WTC11 (cell line): ENCODE data around the gene GLYATL3. TPM values are rescaled to one million over a fixed set of nuclear protein-coding genes. Genes with fewer than 3 reads are reported as not detected.

Experiments
- ATAC-seq: fragments of 200-7000 bp; cut with Tn5 transposase; 2 replicates; pipeline ENCODE4 v1.10.0; 2021; ENCODE audit warnings: mild to moderate bottlenecking, moderate library complexity
- CTCF ChIA-PET: fragments of 300-600 bp; sonication (Branson Sonifier 250); formaldehyde crosslinking; loops from one replicate; lab custom pipeline; 2021; ENCODE audit warnings: antibody characterized with exemption; lab: Charles Lee
- POLR2A ChIA-PET: fragments of 350-600 bp; sonication (Branson Sonifier 250); formaldehyde crosslinking; loops from one replicate; lab custom pipeline; 2021; ENCODE audit warnings: antibody characterized with exemption; lab: Charles Lee
- DNase-seq: peaks from one replicate; pipeline ENCODE4 v3.0.0; 2021; ENCODE audit warnings: low spot score
- H3K27ac Mint-ChIP-seq: 2 replicates; pipeline ENCODE4 v1.8.0; 2021; ENCODE audit warnings: mixed read lengths
- H3K27me3 Mint-ChIP-seq: 2 replicates; pipeline ENCODE4 v1.8.0; 2021; ENCODE audit warnings: low read depth, mild to moderate bottlenecking, moderate library complexity, mixed read lengths
- H3K36me3 Mint-ChIP-seq: 2 replicates; pipeline ENCODE4 v1.8.0; 2021; ENCODE audit warnings: mixed read lengths
- H3K4me1 Mint-ChIP-seq: 2 replicates; pipeline ENCODE4 v1.8.0; 2022; ENCODE audit warnings: mixed read lengths
- H3K4me3 Mint-ChIP-seq: 2 replicates; pipeline ENCODE4 v1.8.0; 2021; ENCODE audit warnings: mild to moderate bottlenecking, moderate library complexity, mixed read lengths
- H3K9me3 Mint-ChIP-seq: 2 replicates; pipeline ENCODE4 v1.8.0; 2021; ENCODE audit warnings: mixed read lengths
- ELF4 ChIP-seq: sonication (generic); formaldehyde crosslinking; IDR thresholded peaks from 2 replicates; pipeline ENCODE4 v1.8.1; 2022; ENCODE audit warnings: low read depth, mild to moderate bottlenecking, moderate library complexity, missing genetic modification reagents
- GRHL2 ChIP-seq: fragments of 250-450 bp; sonication (Bioruptor Pico); IDR thresholded peaks from 2 replicates; pipeline ENCODE4 v1.8.0; 2022; ENCODE audit warnings: mild to moderate bottlenecking, moderate library complexity; ENCODE audit not compliant: insufficient replicate concordance, severe bottlenecking
- GTF2I ChIP-seq: fragments of 250-450 bp; sonication (Bioruptor Pico); conservative IDR thresholded peaks from 2 replicates; pipeline ENCODE4 v1.4.0; 2021; ENCODE audit warnings: mild to moderate bottlenecking
- NR1H2 ChIP-seq: sonication (generic); formaldehyde crosslinking; IDR thresholded peaks from 2 replicates; pipeline ENCODE4 v1.9.0; 2021; ENCODE audit warnings: mild to moderate bottlenecking, moderate library complexity, missing genetic modification reagents
- RELA ChIP-seq: sonication (generic); formaldehyde crosslinking; IDR thresholded peaks from 2 replicates; pipeline ENCODE4 v1.8.1; 2022; ENCODE audit warnings: missing genetic modification reagents, mild to moderate bottlenecking, borderline replicate concordance
- SMAD3 ChIP-seq: sonication (generic); formaldehyde crosslinking; IDR thresholded peaks from 2 replicates; pipeline ENCODE4 v1.8.0; 2022; ENCODE audit warnings: missing genetic modification reagents, mild to moderate bottlenecking, borderline replicate concordance
- ZNF219 ChIP-seq: sonication (generic); formaldehyde crosslinking; IDR thresholded peaks from 2 replicates; pipeline ENCODE4 v1.8.0; 2023; ENCODE audit warnings: missing genetic modification reagents, mild to moderate bottlenecking, borderline replicate concordance
- ZNF263 ChIP-seq: sonication (generic); formaldehyde crosslinking; IDR thresholded peaks from 2 replicates; pipeline ENCODE4 v1.8.1; 2022; ENCODE audit warnings: low read depth, mild to moderate bottlenecking, moderate library complexity, missing genetic modification reagents
- ZNF423 ChIP-seq: fragments of 250-450 bp; sonication (Bioruptor Pico); IDR thresholded peaks from 2 replicates; pipeline ENCODE4 v2.1.2; 2022; ENCODE audit warnings: mild to moderate bottlenecking, moderate library complexity
- total RNA-seq: library from RNA; stranded (reverse); gene quantifications from 3 replicates; pipeline ENCODE4 v1.2.3, GENCODE V29; 2021
- TF ChIP-seq, protein P1 (sequence below): sonication (generic); formaldehyde crosslinking; IDR thresholded peaks from 2 replicates; pipeline ENCODE4 v1.8.0; 2022; ENCODE audit warnings: mild to moderate bottlenecking, missing genetic modification reagents
- TF ChIP-seq, protein P2 (sequence below): fragments of 250-450 bp; sonication (Bioruptor Pico); IDR thresholded peaks from 2 replicates; pipeline ENCODE4 v1.8.0; 2021; ENCODE audit warnings: mild to moderate bottlenecking
- TF ChIP-seq, protein P3 (sequence below): sonication (generic); formaldehyde crosslinking; IDR thresholded peaks from 2 replicates; pipeline ENCODE4 v1.8.1; 2023; ENCODE audit warnings: mild to moderate bottlenecking, missing genetic modification reagents, moderate library complexity
- TF ChIP-seq, protein P4 (sequence below): sonication (generic); formaldehyde crosslinking; IDR thresholded peaks from 2 replicates; pipeline ENCODE4 v1.8.0; 2022; ENCODE audit warnings: mild to moderate bottlenecking, missing genetic modification reagents
- TF ChIP-seq, protein P5 (sequence below): sonication (generic); formaldehyde crosslinking; IDR thresholded peaks from 2 replicates; pipeline ENCODE4 v1.8.1; 2023; ENCODE audit warnings: mild to moderate bottlenecking, moderate library complexity, missing genetic modification reagents
- TF ChIP-seq, protein P6 (sequence below): fragments of 250-450 bp; sonication (Bioruptor Pico); IDR thresholded peaks from 2 replicates; pipeline ENCODE4 v1.9.0; 2021; ENCODE audit warnings: mild to moderate bottlenecking
- TF ChIP-seq, protein P7 (sequence below): sonication (generic); formaldehyde crosslinking; IDR thresholded peaks from 2 replicates; pipeline ENCODE4 v1.8.1; 2022; ENCODE audit warnings: mild to moderate bottlenecking, missing genetic modification reagents, moderate library complexity, borderline replicate concordance
- TF ChIP-seq, protein P8 (sequence below): sonication (generic); formaldehyde crosslinking; IDR thresholded peaks from 2 replicates; pipeline ENCODE4 v1.8.1; 2023; ENCODE audit warnings: mild to moderate bottlenecking, missing genetic modification reagents, borderline replicate concordance
- TF ChIP-seq, protein P9 (sequence below): sonication (generic); formaldehyde crosslinking; IDR thresholded peaks from 2 replicates; pipeline ENCODE4 v1.8.1; 2023; ENCODE audit warnings: mild to moderate bottlenecking, missing genetic modification reagents

Gene GLYATL3
- total RNA-seq, 1 experiment from 2014 or later, result not detected

DNA sequence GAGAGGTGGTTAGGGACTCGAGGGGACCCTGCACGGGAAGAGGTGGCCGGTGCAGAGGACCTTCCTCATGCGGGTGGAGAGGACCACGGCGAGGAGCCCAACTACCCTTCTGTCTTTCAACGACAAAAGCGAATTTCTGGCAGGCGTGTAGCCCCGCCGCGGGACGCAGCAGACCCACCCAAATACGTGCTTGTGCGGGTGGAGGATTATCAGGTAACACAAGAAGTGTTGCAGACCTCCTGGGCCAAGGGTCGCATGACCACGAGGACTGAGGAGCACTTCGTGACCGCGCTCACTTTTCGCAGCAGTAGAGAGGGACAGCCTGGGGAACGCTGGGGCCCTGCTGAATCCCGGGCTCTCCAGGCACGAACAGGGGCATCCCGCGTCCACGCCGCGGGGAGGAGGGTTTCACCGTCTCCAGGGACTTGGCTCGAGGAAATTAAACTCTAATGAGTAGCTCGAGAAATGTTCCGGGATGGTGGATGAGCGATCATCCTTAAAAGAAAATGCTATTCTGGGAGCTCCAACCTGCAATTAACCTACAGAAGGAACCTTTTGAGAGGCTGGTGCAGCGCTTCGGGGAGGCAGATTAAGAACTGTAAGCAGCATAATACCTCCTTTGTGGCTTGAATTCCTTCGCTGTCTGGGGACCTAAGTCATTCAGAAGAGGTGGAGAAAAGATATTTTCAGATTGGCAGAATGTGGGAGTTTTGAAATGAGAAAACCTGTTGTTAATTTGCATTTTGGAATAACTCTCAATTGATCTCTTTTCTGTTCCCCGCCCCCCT, 51.5 kb downstream of the GLYATL3 start (continued):
- TF ChIP-seq ELF4 (no peak), GTF2I (CRISPR knock-in tag) (no peak), NR1H2 (CRISPR knock-in tag) (no peak), GRHL2 (CRISPR knock-in tag) (no peak), SMAD3 (CRISPR knock-in tag) (no peak), ZNF263 (CRISPR knock-in tag) (peak; percentile 63; the same call in 1 of the 2 replicates), ZNF423 (CRISPR knock-in tag) (no peak), RELA (no peak)
- TF ChIP-seq, protein P1, sequence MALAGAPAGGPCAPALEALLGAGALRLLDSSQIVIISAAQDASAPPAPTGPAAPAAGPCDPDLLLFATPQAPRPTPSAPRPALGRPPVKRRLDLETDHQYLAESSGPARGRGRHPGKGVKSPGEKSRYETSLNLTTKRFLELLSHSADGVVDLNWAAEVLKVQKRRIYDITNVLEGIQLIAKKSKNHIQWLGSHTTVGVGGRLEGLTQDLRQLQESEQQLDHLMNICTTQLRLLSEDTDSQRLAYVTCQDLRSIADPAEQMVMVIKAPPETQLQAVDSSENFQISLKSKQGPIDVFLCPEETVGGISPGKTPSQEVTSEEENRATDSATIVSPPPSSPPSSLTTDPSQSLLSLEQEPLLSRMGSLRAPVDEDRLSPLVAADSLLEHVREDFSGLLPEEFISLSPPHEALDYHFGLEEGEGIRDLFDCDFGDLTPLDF (CRISPR knock-in tag), result no peak
- TF ChIP-seq, protein P2, sequence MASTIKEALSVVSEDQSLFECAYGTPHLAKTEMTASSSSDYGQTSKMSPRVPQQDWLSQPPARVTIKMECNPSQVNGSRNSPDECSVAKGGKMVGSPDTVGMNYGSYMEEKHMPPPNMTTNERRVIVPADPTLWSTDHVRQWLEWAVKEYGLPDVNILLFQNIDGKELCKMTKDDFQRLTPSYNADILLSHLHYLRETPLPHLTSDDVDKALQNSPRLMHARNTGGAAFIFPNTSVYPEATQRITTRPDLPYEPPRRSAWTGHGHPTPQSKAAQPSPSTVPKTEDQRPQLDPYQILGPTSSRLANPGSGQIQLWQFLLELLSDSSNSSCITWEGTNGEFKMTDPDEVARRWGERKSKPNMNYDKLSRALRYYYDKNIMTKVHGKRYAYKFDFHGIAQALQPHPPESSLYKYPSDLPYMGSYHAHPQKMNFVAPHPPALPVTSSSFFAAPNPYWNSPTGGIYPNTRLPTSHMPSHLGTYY (CRISPR knock-in tag), result no peak
- TF ChIP-seq, protein P3, sequence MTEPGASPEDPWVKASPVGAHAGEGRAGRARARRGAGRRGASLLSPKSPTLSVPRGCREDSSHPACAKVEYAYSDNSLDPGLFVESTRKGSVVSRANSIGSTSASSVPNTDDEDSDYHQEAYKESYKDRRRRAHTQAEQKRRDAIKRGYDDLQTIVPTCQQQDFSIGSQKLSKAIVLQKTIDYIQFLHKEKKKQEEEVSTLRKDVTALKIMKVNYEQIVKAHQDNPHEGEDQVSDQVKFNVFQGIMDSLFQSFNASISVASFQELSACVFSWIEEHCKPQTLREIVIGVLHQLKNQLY (CRISPR knock-in tag), result no peak
- TF ChIP-seq, protein P4, sequence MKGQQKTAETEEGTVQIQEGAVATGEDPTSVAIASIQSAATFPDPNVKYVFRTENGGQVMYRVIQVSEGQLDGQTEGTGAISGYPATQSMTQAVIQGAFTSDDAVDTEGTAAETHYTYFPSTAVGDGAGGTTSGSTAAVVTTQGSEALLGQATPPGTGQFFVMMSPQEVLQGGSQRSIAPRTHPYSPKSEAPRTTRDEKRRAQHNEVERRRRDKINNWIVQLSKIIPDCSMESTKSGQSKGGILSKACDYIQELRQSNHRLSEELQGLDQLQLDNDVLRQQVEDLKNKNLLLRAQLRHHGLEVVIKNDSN (CRISPR knock-in tag), result 0 out of 2 replicates have a peak, but pooled peaks have one; percentile 1
- TF ChIP-seq, protein P5, sequence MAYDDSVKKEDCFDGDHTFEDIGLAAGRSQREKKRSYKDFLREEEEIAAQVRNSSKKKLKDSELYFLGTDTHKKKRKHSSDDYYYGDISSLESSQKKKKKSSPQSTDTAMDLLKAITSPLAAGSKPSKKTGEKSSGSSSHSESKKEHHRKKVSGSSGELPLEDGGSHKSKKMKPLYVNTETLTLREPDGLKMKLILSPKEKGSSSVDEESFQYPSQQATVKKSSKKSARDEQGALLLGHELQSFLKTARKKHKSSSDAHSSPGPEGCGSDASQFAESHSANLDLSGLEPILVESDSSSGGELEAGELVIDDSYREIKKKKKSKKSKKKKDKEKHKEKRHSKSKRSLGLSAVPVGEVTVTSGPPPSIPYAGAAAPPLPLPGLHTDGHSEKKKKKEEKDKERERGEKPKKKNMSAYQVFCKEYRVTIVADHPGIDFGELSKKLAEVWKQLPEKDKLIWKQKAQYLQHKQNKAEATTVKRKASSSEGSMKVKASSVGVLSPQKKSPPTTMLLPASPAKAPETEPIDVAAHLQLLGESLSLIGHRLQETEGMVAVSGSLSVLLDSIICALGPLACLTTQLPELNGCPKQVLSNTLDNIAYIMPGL, result peak; percentile 18; the same call in 1 of the 2 replicates
- TF ChIP-seq, protein P6, sequence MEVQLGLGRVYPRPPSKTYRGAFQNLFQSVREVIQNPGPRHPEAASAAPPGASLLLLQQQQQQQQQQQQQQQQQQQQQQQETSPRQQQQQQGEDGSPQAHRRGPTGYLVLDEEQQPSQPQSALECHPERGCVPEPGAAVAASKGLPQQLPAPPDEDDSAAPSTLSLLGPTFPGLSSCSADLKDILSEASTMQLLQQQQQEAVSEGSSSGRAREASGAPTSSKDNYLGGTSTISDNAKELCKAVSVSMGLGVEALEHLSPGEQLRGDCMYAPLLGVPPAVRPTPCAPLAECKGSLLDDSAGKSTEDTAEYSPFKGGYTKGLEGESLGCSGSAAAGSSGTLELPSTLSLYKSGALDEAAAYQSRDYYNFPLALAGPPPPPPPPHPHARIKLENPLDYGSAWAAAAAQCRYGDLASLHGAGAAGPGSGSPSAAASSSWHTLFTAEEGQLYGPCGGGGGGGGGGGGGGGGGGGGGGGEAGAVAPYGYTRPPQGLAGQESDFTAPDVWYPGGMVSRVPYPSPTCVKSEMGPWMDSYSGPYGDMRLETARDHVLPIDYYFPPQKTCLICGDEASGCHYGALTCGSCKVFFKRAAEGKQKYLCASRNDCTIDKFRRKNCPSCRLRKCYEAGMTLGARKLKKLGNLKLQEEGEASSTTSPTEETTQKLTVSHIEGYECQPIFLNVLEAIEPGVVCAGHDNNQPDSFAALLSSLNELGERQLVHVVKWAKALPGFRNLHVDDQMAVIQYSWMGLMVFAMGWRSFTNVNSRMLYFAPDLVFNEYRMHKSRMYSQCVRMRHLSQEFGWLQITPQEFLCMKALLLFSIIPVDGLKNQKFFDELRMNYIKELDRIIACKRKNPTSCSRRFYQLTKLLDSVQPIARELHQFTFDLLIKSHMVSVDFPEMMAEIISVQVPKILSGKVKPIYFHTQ (CRISPR knock-in tag), result no peak
- TF ChIP-seq, protein P7, sequence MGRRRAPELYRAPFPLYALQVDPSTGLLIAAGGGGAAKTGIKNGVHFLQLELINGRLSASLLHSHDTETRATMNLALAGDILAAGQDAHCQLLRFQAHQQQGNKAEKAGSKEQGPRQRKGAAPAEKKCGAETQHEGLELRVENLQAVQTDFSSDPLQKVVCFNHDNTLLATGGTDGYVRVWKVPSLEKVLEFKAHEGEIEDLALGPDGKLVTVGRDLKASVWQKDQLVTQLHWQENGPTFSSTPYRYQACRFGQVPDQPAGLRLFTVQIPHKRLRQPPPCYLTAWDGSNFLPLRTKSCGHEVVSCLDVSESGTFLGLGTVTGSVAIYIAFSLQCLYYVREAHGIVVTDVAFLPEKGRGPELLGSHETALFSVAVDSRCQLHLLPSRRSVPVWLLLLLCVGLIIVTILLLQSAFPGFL, result no peak

DNA sequence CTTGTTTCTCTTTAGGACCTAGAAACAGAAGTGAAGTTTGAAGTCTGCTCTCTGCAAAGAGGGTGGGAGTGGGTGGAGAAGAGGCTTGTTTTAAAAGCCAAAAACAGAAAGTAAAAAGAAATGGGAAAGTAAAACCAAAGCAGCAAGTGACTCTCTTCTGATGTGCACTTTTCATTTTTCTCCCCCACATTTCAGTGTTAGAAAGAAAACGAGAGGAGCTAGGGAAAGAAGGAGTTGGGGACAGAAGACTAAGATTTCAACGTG, 52.1 kb downstream of the GLYATL3 start:
- peak overlapping the region; percentile 76 for H3K4me3 Mint-ChIP-seq
- ATAC-seq (no peak), DNase-seq (no peak)
- CTCF ChIA-PET, result interaction anchor here (1.8 to 5.0 kb wide), 3 partner anchors 12 to 55 kb away, joined by 8 to 45 read pairs (median 17); no protein-coding TSS in a partner anchor
- H3K27me3 Mint-ChIP-seq, result peaks cover 79% of the 10 kb centered on the region
- peaks cover 59% of the 10 kb centered on the region for H3K4me1 Mint-ChIP-seq
- peaks cover 27% of the 10 kb centered on the region for H3K36me3 Mint-ChIP-seq
- no peaks in the 10 kb centered on the region for H3K9me3 Mint-ChIP-seq
- POLR2A ChIA-PET, result interaction anchor here (1.2 kb wide), 1 partner anchor 14 kb away, joined by 3 read pairs; no protein-coding TSS in a partner anchor
- peak overlapping the region; percentile 75 for H3K27ac Mint-ChIP-seq
- TF ChIP-seq, protein P8, sequence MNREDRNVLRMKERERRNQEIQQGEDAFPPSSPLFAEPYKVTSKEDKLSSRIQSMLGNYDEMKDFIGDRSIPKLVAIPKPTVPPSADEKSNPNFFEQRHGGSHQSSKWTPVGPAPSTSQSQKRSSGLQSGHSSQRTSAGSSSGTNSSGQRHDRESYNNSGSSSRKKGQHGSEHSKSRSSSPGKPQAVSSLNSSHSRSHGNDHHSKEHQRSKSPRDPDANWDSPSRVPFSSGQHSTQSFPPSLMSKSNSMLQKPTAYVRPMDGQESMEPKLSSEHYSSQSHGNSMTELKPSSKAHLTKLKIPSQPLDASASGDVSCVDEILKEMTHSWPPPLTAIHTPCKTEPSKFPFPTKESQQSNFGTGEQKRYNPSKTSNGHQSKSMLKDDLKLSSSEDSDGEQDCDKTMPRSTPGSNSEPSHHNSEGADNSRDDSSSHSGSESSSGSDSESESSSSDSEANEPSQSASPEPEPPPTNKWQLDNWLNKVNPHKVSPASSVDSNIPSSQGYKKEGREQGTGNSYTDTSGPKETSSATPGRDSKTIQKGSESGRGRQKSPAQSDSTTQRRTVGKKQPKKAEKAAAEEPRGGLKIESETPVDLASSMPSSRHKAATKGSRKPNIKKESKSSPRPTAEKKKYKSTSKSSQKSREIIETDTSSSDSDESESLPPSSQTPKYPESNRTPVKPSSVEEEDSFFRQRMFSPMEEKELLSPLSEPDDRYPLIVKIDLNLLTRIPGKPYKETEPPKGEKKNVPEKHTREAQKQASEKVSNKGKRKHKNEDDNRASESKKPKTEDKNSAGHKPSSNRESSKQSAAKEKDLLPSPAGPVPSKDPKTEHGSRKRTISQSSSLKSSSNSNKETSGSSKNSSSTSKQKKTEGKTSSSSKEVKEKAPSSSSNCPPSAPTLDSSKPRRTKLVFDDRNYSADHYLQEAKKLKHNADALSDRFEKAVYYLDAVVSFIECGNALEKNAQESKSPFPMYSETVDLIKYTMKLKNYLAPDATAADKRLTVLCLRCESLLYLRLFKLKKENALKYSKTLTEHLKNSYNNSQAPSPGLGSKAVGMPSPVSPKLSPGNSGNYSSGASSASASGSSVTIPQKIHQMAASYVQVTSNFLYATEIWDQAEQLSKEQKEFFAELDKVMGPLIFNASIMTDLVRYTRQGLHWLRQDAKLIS (CRISPR knock-in tag), result no peak
- no peak for TF ChIP-seq ZNF219 (CRISPR knock-in tag)
- TF ChIP-seq, protein P9, sequence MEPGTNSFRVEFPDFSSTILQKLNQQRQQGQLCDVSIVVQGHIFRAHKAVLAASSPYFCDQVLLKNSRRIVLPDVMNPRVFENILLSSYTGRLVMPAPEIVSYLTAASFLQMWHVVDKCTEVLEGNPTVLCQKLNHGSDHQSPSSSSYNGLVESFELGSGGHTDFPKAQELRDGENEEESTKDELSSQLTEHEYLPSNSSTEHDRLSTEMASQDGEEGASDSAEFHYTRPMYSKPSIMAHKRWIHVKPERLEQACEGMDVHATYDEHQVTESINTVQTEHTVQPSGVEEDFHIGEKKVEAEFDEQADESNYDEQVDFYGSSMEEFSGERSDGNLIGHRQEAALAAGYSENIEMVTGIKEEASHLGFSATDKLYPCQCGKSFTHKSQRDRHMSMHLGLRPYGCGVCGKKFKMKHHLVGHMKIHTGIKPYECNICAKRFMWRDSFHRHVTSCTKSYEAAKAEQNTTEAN, result no peak
